ENCODE data around the gene LRRC59. TPM values are rescaled to one million over a fixed set of nuclear protein-coding genes. Genes with fewer than 3 reads are reported as not detected.
A peak's percentile ranks its signal among the peaks of the same experiment; 100 is the strongest.

LRRC59 gene
- total and polyA plus RNA-seq, 2 of the 4 experiments (the other 2 are of a cell fraction): 139 to 233 TPM

GRCh38 chr17:50397111-50397918, at the start of gene LRRC59 (continued):
- TF ChIP-seq RCOR1 (IDR thresholded peaks at IDR 0.05; ENCODE audit: insufficient replicate concordance, low read length): no peak
- peak; percentile 56 for TF ChIP-seq RAD21 (IDR thresholded peaks at IDR 0.05; ENCODE audit: low read length)
- no peak for TF ChIP-seq ELK1 (IDR thresholded peaks at IDR 0.05; ENCODE audit: borderline replicate concordance, low read depth, low read length)
